WTC11 (cell line): ENCODE data around the gene SMCR8. TPM values are rescaled to one million over a fixed set of nuclear protein-coding genes. Genes with fewer than 3 reads are reported as not detected.

ENCODE experiments used
- ATAC-seq: fragments of 200-7000 bp; cut with Tn5 transposase; 2 replicates; pipeline ENCODE4 v1.10.0; 2021; ENCODE audit warnings: mild to moderate bottlenecking, moderate library complexity
- CTCF ChIA-PET: fragments of 300-600 bp; sonication (Branson Sonifier 250); formaldehyde crosslinking; loops from one replicate; lab custom pipeline; 2021; ENCODE audit warnings: antibody characterized with exemption; lab: Charles Lee
- POLR2A ChIA-PET: fragments of 350-600 bp; sonication (Branson Sonifier 250); formaldehyde crosslinking; loops from one replicate; lab custom pipeline; 2021; ENCODE audit warnings: antibody characterized with exemption; lab: Charles Lee
- DNase-seq: peaks from one replicate; pipeline ENCODE4 v3.0.0; 2021; ENCODE audit warnings: low spot score
- H3K27ac Mint-ChIP-seq: 2 replicates; pipeline ENCODE4 v1.8.0; 2021; ENCODE audit warnings: mixed read lengths
- H3K27me3 Mint-ChIP-seq: 2 replicates; pipeline ENCODE4 v1.8.0; 2021; ENCODE audit warnings: low read depth, mild to moderate bottlenecking, moderate library complexity, mixed read lengths
- H3K36me3 Mint-ChIP-seq: 2 replicates; pipeline ENCODE4 v1.8.0; 2021; ENCODE audit warnings: mixed read lengths
- H3K4me1 Mint-ChIP-seq: 2 replicates; pipeline ENCODE4 v1.8.0; 2022; ENCODE audit warnings: mixed read lengths
- H3K4me3 Mint-ChIP-seq: 2 replicates; pipeline ENCODE4 v1.8.0; 2021; ENCODE audit warnings: mild to moderate bottlenecking, moderate library complexity, mixed read lengths
- H3K9me3 Mint-ChIP-seq: 2 replicates; pipeline ENCODE4 v1.8.0; 2021; ENCODE audit warnings: mixed read lengths
- E2F4 ChIP-seq: sonication (generic); formaldehyde crosslinking; IDR thresholded peaks from 2 replicates; pipeline ENCODE4 v1.8.1; 2022; ENCODE audit warnings: low read depth, mild to moderate bottlenecking, moderate library complexity, missing genetic modification reagents, borderline replicate concordance
- E2F5 ChIP-seq: sonication (generic); formaldehyde crosslinking; IDR thresholded peaks from 2 replicates; pipeline ENCODE4 v1.8.1; 2022; ENCODE audit warnings: mild to moderate bottlenecking, moderate library complexity, missing genetic modification reagents
- FOXJ3 ChIP-seq: sonication (generic); formaldehyde crosslinking; IDR thresholded peaks from 2 replicates; pipeline ENCODE4 v1.9.0; 2021; ENCODE audit warnings: missing genetic modification reagents, mild to moderate bottlenecking, borderline replicate concordance
- MAX ChIP-seq: sonication (generic); formaldehyde crosslinking; IDR thresholded peaks from 2 replicates; pipeline ENCODE4 v1.8.0; 2022; ENCODE audit warnings: mild to moderate bottlenecking, missing genetic modification reagents
- MLX ChIP-seq: sonication (generic); formaldehyde crosslinking; IDR thresholded peaks from 2 replicates; pipeline ENCODE4 v1.8.1; 2023; ENCODE audit warnings: mild to moderate bottlenecking, missing genetic modification reagents, moderate library complexity
- NFATC4 ChIP-seq: fragments of 250-450 bp; sonication (Bioruptor Pico); IDR thresholded peaks from 2 replicates; pipeline ENCODE4 v1.9.0; 2021; ENCODE audit warnings: mild to moderate bottlenecking
- NFE2L1 ChIP-seq: sonication (generic); formaldehyde crosslinking; IDR thresholded peaks from 2 replicates; pipeline ENCODE4 v1.8.1; 2023; ENCODE audit warnings: missing genetic modification reagents
- NFYB ChIP-seq: sonication (generic); formaldehyde crosslinking; conservative IDR thresholded peaks from 2 replicates; pipeline ENCODE4 v1.8.0; 2022; ENCODE audit warnings: low read depth, missing genetic modification reagents
- NR2C2 ChIP-seq: sonication (generic); formaldehyde crosslinking; IDR thresholded peaks from 2 replicates; pipeline ENCODE4 v1.8.0; 2022; ENCODE audit warnings: mild to moderate bottlenecking, missing genetic modification reagents
- PRDM15 ChIP-seq: sonication (generic); formaldehyde crosslinking; IDR thresholded peaks from 2 replicates; pipeline ENCODE4 v1.8.0; 2022; ENCODE audit warnings: missing genetic modification reagents
- STAT6 ChIP-seq: sonication (generic); formaldehyde crosslinking; conservative IDR thresholded peaks from 2 replicates; pipeline ENCODE4 v1.8.1; 2023; ENCODE audit warnings: mild to moderate bottlenecking, low read depth, missing genetic modification reagents, moderate library complexity
- TEAD4 ChIP-seq: sonication (generic); formaldehyde crosslinking; IDR thresholded peaks from 2 replicates; pipeline ENCODE4 v1.8.0; 2022; ENCODE audit warnings: mild to moderate bottlenecking, missing genetic modification reagents
- ZNF219 ChIP-seq: sonication (generic); formaldehyde crosslinking; IDR thresholded peaks from 2 replicates; pipeline ENCODE4 v1.8.0; 2023; ENCODE audit warnings: missing genetic modification reagents, mild to moderate bottlenecking, borderline replicate concordance
- total RNA-seq: library from RNA; stranded (reverse); gene quantifications from 3 replicates; pipeline ENCODE4 v1.2.3, GENCODE V29; 2021
- TF ChIP-seq, protein P1 (sequence below): fragments of 250-450 bp; sonication (Bioruptor Pico); IDR thresholded peaks from 2 replicates; pipeline ENCODE4 v1.9.0; 2021; ENCODE audit warnings: mild to moderate bottlenecking, borderline replicate concordance
- TF ChIP-seq, protein P2 (sequence below): fragments of 200-600 bp; IDR thresholded peaks from 2 replicates; pipeline ENCODE4 v1.8.0; 2022; ENCODE audit warnings: antibody characterized with exemption
- TF ChIP-seq, protein P3 (sequence below): sonication (generic); formaldehyde crosslinking; IDR thresholded peaks from 2 replicates; pipeline ENCODE4 v1.8.0; 2023; ENCODE audit warnings: missing genetic modification reagents
- TF ChIP-seq, protein P4 (sequence below): fragments of 250-450 bp; sonication (Bioruptor Pico); IDR thresholded peaks from 2 replicates; pipeline ENCODE4 v1.9.0; 2021; ENCODE audit warnings: mild to moderate bottlenecking
- TF ChIP-seq, protein P5 (sequence below): fragments of 250-450 bp; sonication (Bioruptor Pico); IDR thresholded peaks from 2 replicates; pipeline ENCODE4 v2.1.2; 2022; ENCODE audit warnings: mild to moderate bottlenecking, moderate library complexity

The SMCR8 gene
- total RNA-seq, 1 experiment from 2014 or later, result 19.1 TPM

GRCh38 chr17:18285296-18285695 lies 29.8 kb upstream of the SMCR8 start:
- Mint-ChIP-seq H3K36me3 (peaks cover 87% of the 10 kb centered on the region), H3K4me3 (no peak overlapping the region), H3K9me3 (no peaks in the 10 kb centered on the region), H3K27ac (no peak overlapping the region), H3K4me1 (no peaks in the 10 kb centered on the region), H3K27me3 (no peaks in the 10 kb centered on the region)
- ChIA-PET POLR2A (no interaction called here), CTCF (no interaction called here)
- no peak for DNase-seq
- TF ChIP-seq TEAD4 (CRISPR knock-in tag) (no peak), E2F4 (no peak), STAT6 (no peak), MLX (no peak), NFYB (CRISPR knock-in tag) (no peak), NFE2L1 (CRISPR knock-in tag) (no peak), NFATC4 (CRISPR knock-in tag) (no peak), NR2C2 (CRISPR knock-in tag) (no peak), ZNF219 (CRISPR knock-in tag) (no peak), E2F5 (no peak), PRDM15 (no peak), FOXJ3 (CRISPR knock-in tag) (no peak), MAX (CRISPR knock-in tag) (no peak)
- TF ChIP-seq, protein P1, sequence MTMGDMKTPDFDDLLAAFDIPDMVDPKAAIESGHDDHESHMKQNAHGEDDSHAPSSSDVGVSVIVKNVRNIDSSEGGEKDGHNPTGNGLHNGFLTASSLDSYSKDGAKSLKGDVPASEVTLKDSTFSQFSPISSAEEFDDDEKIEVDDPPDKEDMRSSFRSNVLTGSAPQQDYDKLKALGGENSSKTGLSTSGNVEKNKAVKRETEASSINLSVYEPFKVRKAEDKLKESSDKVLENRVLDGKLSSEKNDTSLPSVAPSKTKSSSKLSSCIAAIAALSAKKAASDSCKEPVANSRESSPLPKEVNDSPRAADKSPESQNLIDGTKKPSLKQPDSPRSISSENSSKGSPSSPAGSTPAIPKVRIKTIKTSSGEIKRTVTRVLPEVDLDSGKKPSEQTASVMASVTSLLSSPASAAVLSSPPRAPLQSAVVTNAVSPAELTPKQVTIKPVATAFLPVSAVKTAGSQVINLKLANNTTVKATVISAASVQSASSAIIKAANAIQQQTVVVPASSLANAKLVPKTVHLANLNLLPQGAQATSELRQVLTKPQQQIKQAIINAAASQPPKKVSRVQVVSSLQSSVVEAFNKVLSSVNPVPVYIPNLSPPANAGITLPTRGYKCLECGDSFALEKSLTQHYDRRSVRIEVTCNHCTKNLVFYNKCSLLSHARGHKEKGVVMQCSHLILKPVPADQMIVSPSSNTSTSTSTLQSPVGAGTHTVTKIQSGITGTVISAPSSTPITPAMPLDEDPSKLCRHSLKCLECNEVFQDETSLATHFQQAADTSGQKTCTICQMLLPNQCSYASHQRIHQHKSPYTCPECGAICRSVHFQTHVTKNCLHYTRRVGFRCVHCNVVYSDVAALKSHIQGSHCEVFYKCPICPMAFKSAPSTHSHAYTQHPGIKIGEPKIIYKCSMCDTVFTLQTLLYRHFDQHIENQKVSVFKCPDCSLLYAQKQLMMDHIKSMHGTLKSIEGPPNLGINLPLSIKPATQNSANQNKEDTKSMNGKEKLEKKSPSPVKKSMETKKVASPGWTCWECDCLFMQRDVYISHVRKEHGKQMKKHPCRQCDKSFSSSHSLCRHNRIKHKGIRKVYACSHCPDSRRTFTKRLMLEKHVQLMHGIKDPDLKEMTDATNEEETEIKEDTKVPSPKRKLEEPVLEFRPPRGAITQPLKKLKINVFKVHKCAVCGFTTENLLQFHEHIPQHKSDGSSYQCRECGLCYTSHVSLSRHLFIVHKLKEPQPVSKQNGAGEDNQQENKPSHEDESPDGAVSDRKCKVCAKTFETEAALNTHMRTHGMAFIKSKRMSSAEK (CRISPR knock-in tag), result no peak
- TF ChIP-seq, protein P2, sequence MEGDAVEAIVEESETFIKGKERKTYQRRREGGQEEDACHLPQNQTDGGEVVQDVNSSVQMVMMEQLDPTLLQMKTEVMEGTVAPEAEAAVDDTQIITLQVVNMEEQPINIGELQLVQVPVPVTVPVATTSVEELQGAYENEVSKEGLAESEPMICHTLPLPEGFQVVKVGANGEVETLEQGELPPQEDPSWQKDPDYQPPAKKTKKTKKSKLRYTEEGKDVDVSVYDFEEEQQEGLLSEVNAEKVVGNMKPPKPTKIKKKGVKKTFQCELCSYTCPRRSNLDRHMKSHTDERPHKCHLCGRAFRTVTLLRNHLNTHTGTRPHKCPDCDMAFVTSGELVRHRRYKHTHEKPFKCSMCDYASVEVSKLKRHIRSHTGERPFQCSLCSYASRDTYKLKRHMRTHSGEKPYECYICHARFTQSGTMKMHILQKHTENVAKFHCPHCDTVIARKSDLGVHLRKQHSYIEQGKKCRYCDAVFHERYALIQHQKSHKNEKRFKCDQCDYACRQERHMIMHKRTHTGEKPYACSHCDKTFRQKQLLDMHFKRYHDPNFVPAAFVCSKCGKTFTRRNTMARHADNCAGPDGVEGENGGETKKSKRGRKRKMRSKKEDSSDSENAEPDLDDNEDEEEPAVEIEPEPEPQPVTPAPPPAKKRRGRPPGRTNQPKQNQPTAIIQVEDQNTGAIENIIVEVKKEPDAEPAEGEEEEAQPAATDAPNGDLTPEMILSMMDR, result no peak
- TF ChIP-seq, protein P3, sequence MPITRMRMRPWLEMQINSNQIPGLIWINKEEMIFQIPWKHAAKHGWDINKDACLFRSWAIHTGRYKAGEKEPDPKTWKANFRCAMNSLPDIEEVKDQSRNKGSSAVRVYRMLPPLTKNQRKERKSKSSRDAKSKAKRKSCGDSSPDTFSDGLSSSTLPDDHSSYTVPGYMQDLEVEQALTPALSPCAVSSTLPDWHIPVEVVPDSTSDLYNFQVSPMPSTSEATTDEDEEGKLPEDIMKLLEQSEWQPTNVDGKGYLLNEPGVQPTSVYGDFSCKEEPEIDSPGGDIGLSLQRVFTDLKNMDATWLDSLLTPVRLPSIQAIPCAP (CRISPR knock-in tag), result no peak
- TF ChIP-seq, protein P4, sequence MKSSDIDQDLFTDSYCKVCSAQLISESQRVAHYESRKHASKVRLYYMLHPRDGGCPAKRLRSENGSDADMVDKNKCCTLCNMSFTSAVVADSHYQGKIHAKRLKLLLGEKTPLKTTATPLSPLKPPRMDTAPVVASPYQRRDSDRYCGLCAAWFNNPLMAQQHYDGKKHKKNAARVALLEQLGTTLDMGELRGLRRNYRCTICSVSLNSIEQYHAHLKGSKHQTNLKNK (CRISPR knock-in tag), result no peak
- TF ChIP-seq, protein P5, sequence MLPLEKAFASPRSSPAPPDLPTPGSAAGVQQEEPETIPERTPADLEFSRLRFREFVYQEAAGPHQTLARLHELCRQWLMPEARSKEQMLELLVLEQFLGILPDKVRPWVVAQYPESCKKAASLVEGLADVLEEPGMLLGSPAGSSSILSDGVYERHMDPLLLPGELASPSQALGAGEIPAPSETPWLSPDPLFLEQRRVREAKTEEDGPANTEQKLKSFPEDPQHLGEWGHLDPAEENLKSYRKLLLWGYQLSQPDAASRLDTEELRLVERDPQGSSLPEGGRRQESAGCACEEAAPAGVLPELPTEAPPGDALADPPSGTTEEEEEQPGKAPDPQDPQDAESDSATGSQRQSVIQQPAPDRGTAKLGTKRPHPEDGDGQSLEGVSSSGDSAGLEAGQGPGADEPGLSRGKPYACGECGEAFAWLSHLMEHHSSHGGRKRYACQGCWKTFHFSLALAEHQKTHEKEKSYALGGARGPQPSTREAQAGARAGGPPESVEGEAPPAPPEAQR (CRISPR knock-in tag), result no peak
- ATAC-seq, result no peak
